Heart left ventricle (tissue), 16 donors: ENCODE measurements around the gene PTPRN2. TPM values are rescaled to one million over a fixed set of nuclear protein-coding genes. Genes with fewer than 3 reads are reported as not detected.

ENCODE experiments used
- ATAC-seq, 4 donors: fragments of 200-7000 bp; cut with Tn5 transposase; one replicate each; pipeline ENCODE4 v1.9.1; 2020 to 2022; ENCODE audit warnings: moderate library complexity in 4 of 4, mild to moderate bottlenecking in 3 of 4, moderate number of reproducible peaks in 1 of 4
- DNase-seq, 5 donors: peaks; one replicate each; pipeline ENCODE4 v3.0.0-alpha.2; 2020
- H3K27ac ChIP-seq, 12 donors: fragments of 200-600 bp; sonication (generic) in 4 of 12; one replicate each; pipeline versions ENCODE4 v1.5.0 to v1.8.0; 2016 to 2022; ENCODE audit warnings: mild to moderate bottlenecking in 2 of 12
- H3K27me3 ChIP-seq, 9 donors: fragments of 200-600 bp; sonication (generic) in 2 of 9; one replicate each; pipeline versions ENCODE4 v1.5.1 to v1.8.0; 2016 to 2022; ENCODE audit warnings: mild to moderate bottlenecking in 3 of 9
- H3K36me3 ChIP-seq, 9 donors: fragments of 200-600 bp; sonication (generic) in 2 of 9; one replicate each; pipeline versions ENCODE4 v1.5.0 to v1.8.0; 2018 to 2022; ENCODE audit warnings: mild to moderate bottlenecking in 2 of 9
- H3K4me1 ChIP-seq, 12 donors: fragments of 200-600 bp; sonication (generic) in 4 of 12; one replicate each; pipeline versions ENCODE4 v1.5.0 to v1.8.0; 2016 to 2022; ENCODE audit warnings: mild to moderate bottlenecking in 3 of 12
- H3K4me3 ChIP-seq, 12 donors: fragments of 200-600 bp; sonication (generic) in 4 of 12; one replicate each; pipeline versions ENCODE4 v1.5.0 to v1.8.0; 2017 to 2022; ENCODE audit warnings: mild to moderate bottlenecking in 9 of 12, moderate library complexity in 4 of 12
- H3K9me3 ChIP-seq, 12 donors: fragments of 200-600 bp; sonication (generic) in 4 of 12; one replicate each; pipeline versions ENCODE4 v1.5.0 to v1.8.0; 2016 to 2022; ENCODE audit warnings: mild to moderate bottlenecking in 1 of 12
- CTCF ChIP-seq, 12 donors: fragments of 200-600 bp; sonication (generic) in 4 of 12; IDR thresholded peaks; one replicate each; pipeline versions ENCODE4 v1.5.0 to v1.8.0; 2018 to 2022; ENCODE audit warnings: antibody characterized with exemption in 12 of 12, mild to moderate bottlenecking in 5 of 12
- POLR2A ChIP-seq, 2 donors: fragments of 450-650 bp; IDR thresholded peaks; one replicate each; pipeline ENCODE4 v1.6.1; 2017; ENCODE audit warnings: antibody characterized with exemption in 2 of 2, mild to moderate bottlenecking in 2 of 2, moderate library complexity in 2 of 2
- WGBS, 4 donors: extraction: QIAGEN DNeasy Blood & Tissue Kit in 2 of 4; methylation state at CpG; one replicate each; pipeline versions ENCODE4 v1.1.5 to v1.1.7; 2013 to 2018; 5-methylcytosine and 5-hydroxymethylcytosine counted together
- intact Hi-C, 10 donors: fragments of 100-400 bp; cut with DNase I; formaldehyde crosslinking; loops; one replicate each; pipeline versions ENCODE4 v1.11.1 to v1.14.2; 2022
- polyA plus RNA-seq, 2 donors: library from polyadenylated mRNA; stranded (reverse); fragments of 200-250 nt; gene quantifications; one replicate each; pipeline ENCODE4 v1.2.3, GENCODE V29; 2013
- total RNA-seq, 9 donors: library from RNA; depleted of rRNA in 2 of 9; stranded (reverse); fragments of >200 nt in 2 of 9; fragmentation: NEBNext Ultra II Directional in 3 of 9; extraction: Animal tissue kit (Norgen Biotek cat#: 25700) in 3 of 9; gene quantifications; one replicate each; pipeline versions ENCODE4 v1.1.0 to v1.2.4, GENCODE V29; 2016 to 2023
- donor health status: ischemic (EF 13 %, LVEDD 7.1; RV severe dilation, severe dysfunction).
- donor health status: healthy with polysubstance abuse.
- donor health status: DM: no; HTN: yes; CAD: no.
- donor health status: DM: no; HTN: no; CAD: no.
- donor health status: ischemic (EF 25% LVEDD 6.9; RV normal size, moderate dysfunction).
- donor health status: ischemic (EF 25% LVEDD 5.7; RV mildly dilated, moderate dysfunction).
- donor health status: healthy.
- donor health status: DM: yes; HTN: yes; CAD: no.
- donor health status: ischemic (EF 35%, LVEDD 5.7; RV mildly dilated, moderate dysfunction).
- donor health status: nonischemic (EF 11% LVEDD 7.7; RV severe dilation, severe dysfunction).
- donor health status: DM: yes; HTN: yes; CAD: no.
- donor health status: PGD.
- donor health status: ischemic (EF 29% LVEDD 5.4; RV normal size, mild dysfunction).
- donor health status: nonischemic (EF 23%, LVEDD 6.1; RV moderate dilation, normal function).

The PTPRN2 gene
- total and polyA plus RNA-seq, 11 donors = 0.61 to 2.3 (median 1.3) TPM

- Histone ChIP-seq H3K9me3 (peaks cover 0 to 7% (median 0%) of the 10 kb centered on the region in 12 donors), H3K4me3 (no peak overlapping the region), H3K27me3 (peaks cover 0 to 8% (median 0%) of the 10 kb centered on the region in 9 donors), H3K36me3 (no peaks in the 10 kb centered on the region), H3K4me1 (peaks cover 0 to 11% (median 0%) of the 10 kb centered on the region in 12 donors), H3K27ac (no peak overlapping the region)
- DNase-seq (no peak), ATAC-seq (no peak)
- WGBS, 4 donors = 89 to 91% (median 90%) methylated on average over 31 to 32 of the region's 32 CpGs
- intact Hi-C loops = no loop called here
- TF ChIP-seq CTCF (IDR thresholded peaks at IDR 0.05) (no peak), POLR2A (IDR thresholded peaks at IDR 0.05) (no peak)
These were observed 1087.3 kb downstream of the PTPRN2 start for GRCh38 chr7:157500171-157500960.

- H3K9me3 ChIP-seq = peaks cover 0 to 3% (median 0%) of the 10 kb centered on the region in 12 donors
- peaks cover 0 to 8% (median 0%) of the 10 kb centered on the region in 9 donors for H3K27me3 ChIP-seq
- H3K4me3 ChIP-seq = no peak overlapping the region
- no peak for ATAC-seq
- no peak for DNase-seq
- H3K27ac ChIP-seq = no peak overlapping the region
- TF ChIP-seq CTCF (IDR thresholded peaks at IDR 0.05) (no peak), POLR2A (IDR thresholded peaks at IDR 0.05) (no peak)
- H3K36me3 ChIP-seq = no peaks in the 10 kb centered on the region
- H3K4me1 ChIP-seq = peaks cover 0 to 11% (median 0%) of the 10 kb centered on the region in 12 donors
- WGBS, 4 donors = 88 to 91% (median 90%) methylated on average over 6 to 9 of the region's 9 CpGs
- intact Hi-C loops = no loop called here
These were observed 1087.8 kb downstream of the PTPRN2 start for GRCh38 chr7:157499835-157500153.

GRCh38 chr7:157499121-157499834, 1088.3 kb downstream of the PTPRN2 start:
- Histone ChIP-seq H3K27me3 (peaks cover 0 to 8% (median 0%) of the 10 kb centered on the region in 9 donors), H3K36me3 (no peaks in the 10 kb centered on the region), H3K9me3 (peaks cover 0 to 3% (median 0%) of the 10 kb centered on the region in 12 donors), H3K27ac (no peak overlapping the region), H3K4me3 (no peak overlapping the region), H3K4me1 (peaks cover 0 to 11% (median 0%) of the 10 kb centered on the region in 12 donors)
- intact Hi-C loops = no loop called here
- ATAC-seq = no peak
- WGBS, 4 donors = 80 to 83% (median 80%) methylated on average over 21 to 27 of the region's 27 CpGs
- no peak for TF ChIP-seq POLR2A (IDR thresholded peaks at IDR 0.05)
- no peak for TF ChIP-seq CTCF (IDR thresholded peaks at IDR 0.05)
- peak in 1 of 5 donors; percentile 8 for DNase-seq

- 73 to 82% (median 79%) methylated on average over 12 of the region's 12 CpGs for WGBS, 4 donors
- peaks cover 0 to 3% (median 0%) of the 10 kb centered on the region in 12 donors for H3K9me3 ChIP-seq
- H3K4me3 ChIP-seq = no peak overlapping the region
- DNase-seq (no peak), ATAC-seq (no peak)
- no peak overlapping the region for H3K27ac ChIP-seq
- intact Hi-C loops = no loop called here
- TF ChIP-seq POLR2A (IDR thresholded peaks at IDR 0.05) (no peak), CTCF (IDR thresholded peaks at IDR 0.05) (no peak)
- H3K4me1 ChIP-seq = peaks cover 0 to 11% (median 0%) of the 10 kb centered on the region in 12 donors
- no peaks in the 10 kb centered on the region for H3K36me3 ChIP-seq
- H3K27me3 ChIP-seq = peaks cover 0 to 8% (median 0%) of the 10 kb centered on the region in 9 donors
These were observed 1089.0 kb downstream of the PTPRN2 start for GRCh38 chr7:157498657-157499056.
